Measurements from ENCODE around the gene SCIN. TPM values are rescaled to one million over a fixed set of nuclear protein-coding genes. Genes with fewer than 3 reads are reported as not detected.

The SCIN gene
- total RNA-seq, 1 donor from 2014 or later: 14.3 TPM

DNA sequence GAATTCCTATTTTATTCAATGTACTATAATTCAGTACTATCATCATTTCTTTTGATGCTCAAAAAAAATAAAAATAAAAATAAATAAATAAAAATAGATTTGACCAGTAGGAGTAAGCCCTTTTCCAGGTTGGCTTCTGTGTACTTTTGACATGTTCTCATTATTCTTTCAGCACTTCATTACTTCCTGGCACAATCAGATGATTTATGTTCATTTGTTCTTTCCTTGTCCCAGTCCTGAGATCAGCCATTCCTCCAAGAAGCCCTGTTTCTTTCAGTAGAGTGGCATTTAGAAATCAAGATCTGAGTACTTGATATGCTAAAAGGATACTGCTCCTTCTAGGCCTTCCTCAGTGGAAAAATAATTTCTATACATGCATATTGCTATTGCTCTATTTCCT is 137.8 kb downstream of the SCIN start:
- TF ChIP-seq, protein P1, sequence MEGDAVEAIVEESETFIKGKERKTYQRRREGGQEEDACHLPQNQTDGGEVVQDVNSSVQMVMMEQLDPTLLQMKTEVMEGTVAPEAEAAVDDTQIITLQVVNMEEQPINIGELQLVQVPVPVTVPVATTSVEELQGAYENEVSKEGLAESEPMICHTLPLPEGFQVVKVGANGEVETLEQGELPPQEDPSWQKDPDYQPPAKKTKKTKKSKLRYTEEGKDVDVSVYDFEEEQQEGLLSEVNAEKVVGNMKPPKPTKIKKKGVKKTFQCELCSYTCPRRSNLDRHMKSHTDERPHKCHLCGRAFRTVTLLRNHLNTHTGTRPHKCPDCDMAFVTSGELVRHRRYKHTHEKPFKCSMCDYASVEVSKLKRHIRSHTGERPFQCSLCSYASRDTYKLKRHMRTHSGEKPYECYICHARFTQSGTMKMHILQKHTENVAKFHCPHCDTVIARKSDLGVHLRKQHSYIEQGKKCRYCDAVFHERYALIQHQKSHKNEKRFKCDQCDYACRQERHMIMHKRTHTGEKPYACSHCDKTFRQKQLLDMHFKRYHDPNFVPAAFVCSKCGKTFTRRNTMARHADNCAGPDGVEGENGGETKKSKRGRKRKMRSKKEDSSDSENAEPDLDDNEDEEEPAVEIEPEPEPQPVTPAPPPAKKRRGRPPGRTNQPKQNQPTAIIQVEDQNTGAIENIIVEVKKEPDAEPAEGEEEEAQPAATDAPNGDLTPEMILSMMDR (IDR thresholded peaks at IDR 0.05): no peak
- no peak for DNase-seq

More for the DNA sequence above, 137.8 kb downstream of the SCIN start:
- intact Hi-C loops (cut with DNase I): no loop called here
- no peaks in the 10 kb centered on the region for H3K27me3 ChIP-seq
- H3K9me3 ChIP-seq: no peaks in the 10 kb centered on the region
- ATAC-seq: no peak
- no peak overlapping the region for H3K4me3 ChIP-seq
- H3K27ac ChIP-seq: no peak overlapping the region
- H3K36me3 ChIP-seq: no peaks in the 10 kb centered on the region
- H3K4me1 ChIP-seq: no peaks in the 10 kb centered on the region

Other genes starting within 250 kb of the SCIN start
- 0.90 TPM for gene VWDE, start 166.9 kb upstream of the SCIN start, total RNA-seq
- gene ARL4A, start 116.9 kb downstream of the SCIN start, total RNA-seq: 35.6 TPM

All from upper lobe of right lung (tissue), 1 donor.